MCF 10A (cell line): ENCODE results near the gene RIPPLY3. TPM values are rescaled to one million over a fixed set of nuclear protein-coding genes. Genes with fewer than 3 reads are reported as not detected.

Experiments
- BruUV-seq: library from RNA; stranded (reverse); fragments of 400-500 nt; replicated peaks from 2 replicates; lab custom pipeline; 2021; lab: Mats Ljungman, UMichigan
- CTCF ChIA-PET: fragments of 300-600 bp; sonication (Branson Sonifier 250); formaldehyde crosslinking; extraction: SDS; loops from one replicate; lab custom pipeline; 2021; ENCODE audit warnings: antibody characterized with exemption, inconsistent platforms; lab: Yijun Ruan, JAX
- POLR2A ChIA-PET: fragments of 300-600, 350-650 bp; sonication (Branson Sonifier 250); formaldehyde crosslinking; extraction: SDS; loops from one replicate; lab custom pipeline; 2020; ENCODE audit warnings: antibody characterized with exemption, inconsistent platforms; lab: Yijun Ruan, JAX
- DNase-seq: peaks from one replicate; pipeline ENCODE4 v3.0.0-alpha.2; 2018; ENCODE audit not compliant: unreplicated experiment
- H3K27ac Mint-ChIP-seq: one replicate; pipeline ENCODE4 v1.8.0; 2022; ENCODE audit warnings: mild to moderate bottlenecking, low read depth, mixed read lengths; ENCODE audit not compliant: unreplicated experiment
- H3K27me3 Mint-ChIP-seq: one replicate; pipeline ENCODE4 v1.8.0; 2022; ENCODE audit warnings: mixed read lengths; ENCODE audit not compliant: insufficient read depth, unreplicated experiment
- H3K36me3 Mint-ChIP-seq: one replicate; pipeline ENCODE4 v1.8.0; 2022; ENCODE audit warnings: mild to moderate bottlenecking, moderate library complexity, mixed read lengths; ENCODE audit not compliant: insufficient read depth, unreplicated experiment
- H3K4me1 Mint-ChIP-seq: one replicate; pipeline ENCODE4 v1.8.0; 2022; ENCODE audit warnings: mixed read lengths; ENCODE audit not compliant: insufficient read depth, unreplicated experiment
- H3K4me3 Mint-ChIP-seq: one replicate; pipeline ENCODE4 v1.8.0; 2022; ENCODE audit warnings: mild to moderate bottlenecking, moderate library complexity, mixed read lengths; ENCODE audit not compliant: unreplicated experiment
- H3K9me3 Mint-ChIP-seq: one replicate; pipeline ENCODE4 v1.8.0; 2022; ENCODE audit warnings: mixed read lengths; ENCODE audit not compliant: unreplicated experiment
- intact Hi-C: fragments of 100-400 bp; cut with micrococcal nuclease; formaldehyde crosslinking; loops from 2 replicates; pipeline ENCODE4 v1.14.1; 2022
- total RNA-seq: library from RNA; stranded (reverse); gene quantifications from 2 replicates; pipeline ENCODE4 v1.2.3, GENCODE V29; 2022
- TF ChIP-seq, protein P1 (sequence below): fragments of 200-600 bp; IDR thresholded peaks from one replicate; pipeline ENCODE4 v1.8.0; 2022; ENCODE audit warnings: antibody characterized with exemption, mild to moderate bottlenecking; ENCODE audit not compliant: unreplicated experiment

RIPPLY3 gene
- total RNA-seq, 1 experiment from 2014 or later: not detected

DNA sequence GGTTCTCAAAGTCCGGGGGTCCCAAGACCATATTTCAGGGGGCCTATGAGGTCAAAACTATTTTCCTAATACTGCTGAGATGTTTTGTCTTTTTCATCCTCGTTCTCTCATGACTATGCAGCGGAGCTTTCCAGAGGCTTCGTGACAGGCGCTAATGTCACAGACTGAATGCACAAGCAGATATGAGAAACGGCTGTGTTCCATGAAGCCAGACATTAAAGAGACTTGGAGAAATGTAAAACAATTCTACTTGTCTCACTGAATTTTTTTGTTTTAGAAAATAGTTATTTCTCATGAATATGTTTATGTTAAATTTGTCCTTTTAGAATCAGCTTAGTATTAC, 56.1 kb downstream of the RIPPLY3 start:
- Mint-ChIP-seq H3K9me3 (no peaks in the 10 kb centered on the region), H3K27me3 (no peaks in the 10 kb centered on the region), H3K4me1 (peaks cover 6% of the 10 kb centered on the region), H3K4me3 (no peak overlapping the region), H3K36me3 (peaks cover 16% of the 10 kb centered on the region), H3K27ac (no peak overlapping the region)
- no peak for DNase-seq
- intact Hi-C loops: no loop called here
- BruUV-seq: no TSS peak
- TF ChIP-seq, protein P1, sequence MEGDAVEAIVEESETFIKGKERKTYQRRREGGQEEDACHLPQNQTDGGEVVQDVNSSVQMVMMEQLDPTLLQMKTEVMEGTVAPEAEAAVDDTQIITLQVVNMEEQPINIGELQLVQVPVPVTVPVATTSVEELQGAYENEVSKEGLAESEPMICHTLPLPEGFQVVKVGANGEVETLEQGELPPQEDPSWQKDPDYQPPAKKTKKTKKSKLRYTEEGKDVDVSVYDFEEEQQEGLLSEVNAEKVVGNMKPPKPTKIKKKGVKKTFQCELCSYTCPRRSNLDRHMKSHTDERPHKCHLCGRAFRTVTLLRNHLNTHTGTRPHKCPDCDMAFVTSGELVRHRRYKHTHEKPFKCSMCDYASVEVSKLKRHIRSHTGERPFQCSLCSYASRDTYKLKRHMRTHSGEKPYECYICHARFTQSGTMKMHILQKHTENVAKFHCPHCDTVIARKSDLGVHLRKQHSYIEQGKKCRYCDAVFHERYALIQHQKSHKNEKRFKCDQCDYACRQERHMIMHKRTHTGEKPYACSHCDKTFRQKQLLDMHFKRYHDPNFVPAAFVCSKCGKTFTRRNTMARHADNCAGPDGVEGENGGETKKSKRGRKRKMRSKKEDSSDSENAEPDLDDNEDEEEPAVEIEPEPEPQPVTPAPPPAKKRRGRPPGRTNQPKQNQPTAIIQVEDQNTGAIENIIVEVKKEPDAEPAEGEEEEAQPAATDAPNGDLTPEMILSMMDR: no peak
- ChIA-PET CTCF (no interaction called here), POLR2A (interaction anchor here (0.6 to 0.9 kb wide), 2 partner anchors 9 to 10 kb away, joined by 3 to 4 read pairs; no protein-coding TSS in a partner anchor)

DNA sequence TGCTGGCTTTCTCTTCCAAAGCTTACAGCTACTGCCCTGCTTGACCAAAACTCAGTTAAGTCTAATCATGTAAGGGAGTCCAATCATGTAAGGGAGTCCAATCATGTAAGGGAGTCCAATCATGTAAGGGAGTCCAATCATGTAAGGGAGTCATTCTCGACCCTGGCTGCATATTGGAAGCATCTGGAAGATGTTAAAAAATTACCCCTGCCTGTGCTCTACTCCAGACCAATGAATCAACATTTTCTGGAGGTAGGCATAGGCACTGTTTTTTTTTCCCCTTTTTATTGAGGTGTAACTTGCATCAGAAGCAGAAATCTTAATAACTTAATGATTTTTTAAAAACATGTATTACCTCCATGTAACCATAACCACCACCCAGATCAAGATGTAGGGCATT, 56.9 kb downstream of the RIPPLY3 start:
- CTCF ChIA-PET: no interaction called here
- no peak for DNase-seq
- Mint-ChIP-seq H3K4me3 (no peak overlapping the region), H3K9me3 (no peaks in the 10 kb centered on the region), H3K36me3 (peaks cover 24% of the 10 kb centered on the region), H3K27ac (no peak overlapping the region), H3K27me3 (no peaks in the 10 kb centered on the region), H3K4me1 (peaks cover 6% of the 10 kb centered on the region)
- intact Hi-C loops: no loop called here
- BruUV-seq: no TSS peak
- TF ChIP-seq, protein P1: no peak
- POLR2A ChIA-PET: no interaction called here

DNA sequence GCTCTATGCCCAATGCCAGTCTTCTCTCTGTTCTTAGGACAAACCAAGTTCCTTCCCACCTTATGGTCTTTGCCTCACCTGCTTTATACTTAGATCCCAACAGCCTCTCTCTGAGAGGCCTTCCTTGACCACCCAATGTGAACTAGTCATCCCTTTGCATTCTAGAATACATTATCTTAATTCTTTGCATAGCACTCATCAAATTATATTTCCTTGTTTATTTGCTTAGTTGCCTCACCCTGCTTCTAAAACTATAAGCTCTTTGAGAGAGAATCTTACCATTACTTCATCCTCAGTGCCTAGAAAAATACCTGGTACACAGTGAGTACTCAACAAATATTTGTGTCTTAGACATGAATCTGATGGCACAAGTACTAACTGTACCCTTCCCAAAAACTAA, 58.3 kb downstream of the RIPPLY3 start:
- Mint-ChIP-seq H3K9me3 (no peaks in the 10 kb centered on the region), H3K4me1 (peaks cover 6% of the 10 kb centered on the region), H3K36me3 (peaks cover 35% of the 10 kb centered on the region), H3K27ac (peak overlapping the region; percentile 73), H3K27me3 (no peaks in the 10 kb centered on the region), H3K4me3 (no peak overlapping the region)
- POLR2A ChIA-PET: interaction anchor here (0.6 kb wide), 1 partner anchor 21 kb away, joined by 4 read pairs; no protein-coding TSS in a partner anchor
- DNase-seq: no peak
- CTCF ChIA-PET: no interaction called here
- TF ChIP-seq, protein P1: no peak
- intact Hi-C loops: no loop called here
- BruUV-seq: no TSS peak

DNA sequence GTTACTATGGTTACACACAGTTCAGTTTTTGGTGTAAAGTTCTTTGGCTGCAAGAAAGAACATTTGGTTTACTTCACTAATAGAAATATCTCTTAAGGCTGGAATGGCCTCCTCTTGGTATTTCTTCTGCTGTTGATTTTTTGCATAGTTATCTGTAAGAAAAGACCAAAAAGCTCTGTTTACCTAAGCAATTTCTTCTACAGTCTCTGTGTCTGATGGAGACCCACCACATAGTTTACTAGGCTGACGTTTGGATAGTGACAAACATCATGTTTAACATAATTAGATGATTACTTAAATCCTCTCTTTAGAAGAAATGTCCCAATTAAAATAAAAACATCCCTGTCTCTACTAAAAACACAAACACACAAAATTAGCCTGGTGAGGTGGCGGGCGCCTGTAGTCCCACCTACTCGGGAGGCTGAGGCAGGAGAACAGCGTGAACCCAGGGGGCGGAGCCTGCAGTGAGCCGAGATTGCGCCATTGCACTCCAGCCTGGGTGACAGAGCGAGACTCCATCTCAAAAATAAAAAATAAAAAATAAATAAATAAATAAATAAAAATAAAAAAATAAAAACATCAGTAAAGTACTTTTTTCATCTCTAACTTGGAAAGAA, 59.2 kb downstream of the RIPPLY3 start:
- Mint-ChIP-seq H3K27me3 (no peaks in the 10 kb centered on the region), H3K36me3 (peaks cover 35% of the 10 kb centered on the region), H3K4me3 (no peak overlapping the region), H3K27ac (no peak overlapping the region), H3K4me1 (no peaks in the 10 kb centered on the region), H3K9me3 (no peaks in the 10 kb centered on the region)
- no peak for DNase-seq
- TF ChIP-seq, protein P1: no peak
- POLR2A ChIA-PET: interaction anchor here (0.6 to 1.0 kb wide), 2 partner anchors 13 to 124 kb away, joined by 3 read pairs; no protein-coding TSS in a partner anchor
- intact Hi-C loops: no loop called here
- BruUV-seq: no TSS peak
- CTCF ChIA-PET: interaction anchor here (1.1 kb wide), 1 partner anchor 15 kb away, joined by 3 read pairs; no protein-coding TSS in a partner anchor

Other genes starting within 250 kb of the RIPPLY3 start
- 45.1 and 46.1 TPM in 2 replicates for gene HLCS, start 40.0 kb upstream of the RIPPLY3 start, total RNA-seq
- 25.1 and 29.8 TPM in 2 replicates for gene PIGP, start 66.4 kb downstream of the RIPPLY3 start, total RNA-seq
- gene TTC3, start 66.6 kb downstream of the RIPPLY3 start, total RNA-seq: 74.4 and 84.4 TPM in 2 replicates